ENCODE results near the gene LONP2. TPM values are rescaled to one million over a fixed set of nuclear protein-coding genes. Genes with fewer than 3 reads are reported as not detected.

Gene LONP2
- total and polyA plus RNA-seq, 9 of the 15 experiments (the other 6 are each of a cell fraction or from before 2014, with no cell fraction given): 8.1 to 41.2 (median 25.6) TPM

DNA sequence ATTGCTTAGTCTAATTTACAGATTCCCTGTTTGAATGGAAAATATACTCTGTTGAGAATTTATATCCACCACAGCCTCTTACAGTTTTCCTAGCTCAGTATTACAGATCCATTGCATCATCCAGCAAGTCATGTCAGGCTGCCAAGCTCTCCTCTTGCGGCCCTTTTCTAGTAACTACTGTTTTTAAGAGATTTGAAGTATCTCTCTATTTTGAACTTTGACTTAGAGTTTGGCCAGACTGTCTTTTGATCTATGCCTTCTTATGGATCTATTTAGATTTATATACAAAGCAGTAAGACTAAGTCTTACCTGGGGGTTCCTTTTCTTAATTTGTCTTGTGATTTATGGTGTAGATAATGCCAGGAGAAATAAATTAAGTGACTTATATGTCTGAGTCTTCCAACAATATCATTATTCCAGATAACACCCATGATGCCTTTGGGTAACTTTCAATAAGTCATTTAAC is 56.3 kb downstream of the LONP2 start (continued):
- TF ChIP-seq, protein P1, sequence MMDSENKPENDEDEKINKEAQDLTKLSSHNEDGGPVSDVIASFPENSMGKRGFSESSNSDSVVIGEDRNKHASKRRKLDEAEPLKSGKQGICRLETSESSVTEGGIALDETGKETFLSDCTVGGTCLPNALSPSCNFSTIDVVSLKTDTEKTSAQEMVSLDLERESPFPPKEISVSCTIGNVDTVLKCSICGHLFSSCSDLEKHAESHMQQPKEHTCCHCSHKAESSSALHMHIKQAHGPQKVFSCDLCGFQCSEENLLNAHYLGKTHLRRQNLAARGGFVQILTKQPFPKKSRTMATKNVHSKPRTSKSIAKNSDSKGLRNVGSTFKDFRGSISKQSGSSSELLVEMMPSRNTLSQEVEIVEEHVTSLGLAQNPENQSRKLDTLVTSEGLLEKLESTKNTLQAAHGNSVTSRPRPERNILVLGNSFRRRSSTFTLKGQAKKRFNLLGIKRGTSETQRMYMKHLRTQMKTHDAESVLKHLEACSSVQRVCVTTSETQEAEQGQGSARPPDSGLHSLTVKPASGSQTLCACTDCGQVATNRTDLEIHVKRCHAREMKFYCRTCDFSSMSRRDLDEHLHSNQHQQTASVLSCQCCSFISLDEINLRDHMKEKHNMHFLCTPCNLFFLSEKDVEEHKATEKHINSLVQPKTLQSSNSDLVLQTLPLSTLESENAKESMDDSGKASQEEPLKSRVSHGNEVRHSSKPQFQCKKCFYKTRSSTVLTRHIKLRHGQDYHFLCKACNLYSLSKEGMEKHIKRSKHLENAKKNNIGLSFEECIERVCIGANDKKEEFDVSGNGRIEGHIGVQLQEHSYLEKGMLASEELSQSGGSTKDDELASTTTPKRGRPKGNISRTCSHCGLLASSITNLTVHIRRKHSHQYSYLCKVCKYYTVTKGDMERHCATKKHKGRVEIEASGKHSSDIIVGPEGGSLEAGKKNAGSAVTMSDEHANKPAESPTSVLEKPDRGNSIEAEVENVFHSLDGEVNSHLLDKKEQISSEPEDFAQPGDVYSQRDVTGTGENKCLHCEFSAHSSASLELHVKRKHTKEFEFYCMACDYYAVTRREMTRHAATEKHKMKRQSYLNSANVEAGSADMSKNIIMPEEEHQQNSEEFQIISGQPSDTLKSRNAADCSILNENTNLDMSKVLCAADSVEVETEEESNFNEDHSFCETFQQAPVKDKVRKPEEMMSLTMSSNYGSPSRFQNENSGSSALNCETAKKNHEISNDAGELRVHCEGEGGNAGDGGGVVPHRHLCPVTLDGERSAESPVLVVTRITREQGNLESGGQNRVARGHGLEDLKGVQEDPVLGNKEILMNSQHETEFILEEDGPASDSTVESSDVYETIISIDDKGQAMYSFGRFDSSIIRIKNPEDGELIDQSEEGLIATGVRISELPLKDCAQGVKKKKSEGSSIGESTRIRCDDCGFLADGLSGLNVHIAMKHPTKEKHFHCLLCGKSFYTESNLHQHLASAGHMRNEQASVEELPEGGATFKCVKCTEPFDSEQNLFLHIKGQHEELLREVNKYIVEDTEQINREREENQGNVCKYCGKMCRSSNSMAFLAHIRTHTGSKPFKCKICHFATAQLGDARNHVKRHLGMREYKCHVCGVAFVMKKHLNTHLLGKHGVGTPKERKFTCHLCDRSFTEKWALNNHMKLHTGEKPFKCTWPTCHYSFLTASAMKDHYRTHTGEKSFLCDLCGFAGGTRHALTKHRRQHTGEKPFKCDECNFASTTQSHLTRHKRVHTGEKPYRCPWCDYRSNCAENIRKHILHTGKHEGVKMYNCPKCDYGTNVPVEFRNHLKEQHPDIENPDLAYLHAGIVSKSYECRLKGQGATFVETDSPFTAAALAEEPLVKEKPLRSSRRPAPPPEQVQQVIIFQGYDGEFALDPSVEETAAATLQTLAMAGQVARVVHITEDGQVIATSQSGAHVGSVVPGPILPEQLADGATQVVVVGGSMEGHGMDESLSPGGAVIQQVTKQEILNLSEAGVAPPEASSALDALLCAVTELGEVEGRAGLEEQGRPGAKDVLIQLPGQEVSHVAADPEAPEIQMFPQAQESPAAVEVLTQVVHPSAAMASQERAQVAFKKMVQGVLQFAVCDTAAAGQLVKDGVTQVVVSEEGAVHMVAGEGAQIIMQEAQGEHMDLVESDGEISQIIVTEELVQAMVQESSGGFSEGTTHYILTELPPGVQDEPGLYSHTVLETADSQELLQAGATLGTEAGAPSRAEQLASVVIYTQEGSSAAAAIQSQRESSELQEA (IDR thresholded peaks at IDR 0.05; ENCODE audit: low read depth): no peak
- no peak for TF ChIP-seq ADNP (tag; IDR thresholded peaks at IDR 0.05)
- TF ChIP-seq ZNF644 (tag; IDR thresholded peaks at IDR 0.05; ENCODE audit: low read depth): peak; percentile 84
- TF ChIP-seq PBX2 (CRISPR knock-in tag; IDR thresholded peaks at IDR 0.05; ENCODE audit: low read depth): no peak
- peak; percentile 51; the same call in 1 of the 2 replicates for TF ChIP-seq PBX2 (tag; conservative IDR thresholded peaks at IDR 0.05; ENCODE audit: low read depth)
- TF ChIP-seq JUNB (CRISPR knock-in tag; conservative IDR thresholded peaks at IDR 0.05): no peak
- TF ChIP-seq NFIC (IDR thresholded peaks at IDR 0.05): no peak
- TF ChIP-seq CHCHD3 (CRISPR knock-in tag; IDR thresholded peaks at IDR 0.05): no peak
- TF ChIP-seq, protein P2, sequence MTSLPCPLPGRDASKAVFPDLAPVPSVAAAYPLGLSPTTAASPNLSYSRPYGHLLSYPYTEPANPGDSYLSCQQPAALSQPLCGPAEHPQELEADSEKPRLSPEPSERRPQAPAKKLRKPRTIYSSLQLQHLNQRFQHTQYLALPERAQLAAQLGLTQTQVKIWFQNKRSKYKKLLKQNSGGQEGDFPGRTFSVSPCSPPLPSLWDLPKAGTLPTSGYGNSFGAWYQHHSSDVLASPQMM (CRISPR knock-in tag; IDR thresholded peaks at IDR 0.05): no peak
- TF ChIP-seq POLR2A (conservative IDR thresholded peaks at IDR 0.05): no peak
- TF ChIP-seq, protein P3, sequence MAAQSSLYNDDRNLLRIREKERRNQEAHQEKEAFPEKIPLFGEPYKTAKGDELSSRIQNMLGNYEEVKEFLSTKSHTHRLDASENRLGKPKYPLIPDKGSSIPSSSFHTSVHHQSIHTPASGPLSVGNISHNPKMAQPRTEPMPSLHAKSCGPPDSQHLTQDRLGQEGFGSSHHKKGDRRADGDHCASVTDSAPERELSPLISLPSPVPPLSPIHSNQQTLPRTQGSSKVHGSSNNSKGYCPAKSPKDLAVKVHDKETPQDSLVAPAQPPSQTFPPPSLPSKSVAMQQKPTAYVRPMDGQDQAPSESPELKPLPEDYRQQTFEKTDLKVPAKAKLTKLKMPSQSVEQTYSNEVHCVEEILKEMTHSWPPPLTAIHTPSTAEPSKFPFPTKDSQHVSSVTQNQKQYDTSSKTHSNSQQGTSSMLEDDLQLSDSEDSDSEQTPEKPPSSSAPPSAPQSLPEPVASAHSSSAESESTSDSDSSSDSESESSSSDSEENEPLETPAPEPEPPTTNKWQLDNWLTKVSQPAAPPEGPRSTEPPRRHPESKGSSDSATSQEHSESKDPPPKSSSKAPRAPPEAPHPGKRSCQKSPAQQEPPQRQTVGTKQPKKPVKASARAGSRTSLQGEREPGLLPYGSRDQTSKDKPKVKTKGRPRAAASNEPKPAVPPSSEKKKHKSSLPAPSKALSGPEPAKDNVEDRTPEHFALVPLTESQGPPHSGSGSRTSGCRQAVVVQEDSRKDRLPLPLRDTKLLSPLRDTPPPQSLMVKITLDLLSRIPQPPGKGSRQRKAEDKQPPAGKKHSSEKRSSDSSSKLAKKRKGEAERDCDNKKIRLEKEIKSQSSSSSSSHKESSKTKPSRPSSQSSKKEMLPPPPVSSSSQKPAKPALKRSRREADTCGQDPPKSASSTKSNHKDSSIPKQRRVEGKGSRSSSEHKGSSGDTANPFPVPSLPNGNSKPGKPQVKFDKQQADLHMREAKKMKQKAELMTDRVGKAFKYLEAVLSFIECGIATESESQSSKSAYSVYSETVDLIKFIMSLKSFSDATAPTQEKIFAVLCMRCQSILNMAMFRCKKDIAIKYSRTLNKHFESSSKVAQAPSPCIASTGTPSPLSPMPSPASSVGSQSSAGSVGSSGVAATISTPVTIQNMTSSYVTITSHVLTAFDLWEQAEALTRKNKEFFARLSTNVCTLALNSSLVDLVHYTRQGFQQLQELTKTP (IDR thresholded peaks at IDR 0.05; ENCODE audit: low read depth in 1 of 2, partially characterized antibody in 2 of 2): peak in 1 of 2 experiments; percentile 48
- TF ChIP-seq NR2F6 (CRISPR knock-in tag; IDR thresholded peaks at IDR 0.05): no peak
